Progenitor cell of endocrine pancreas (in vitro differentiated cells): Measurements from ENCODE around the gene HECTD2. TPM values are rescaled to one million over a fixed set of nuclear protein-coding genes. Genes with fewer than 3 reads are reported as not detected.
A peak's percentile ranks its signal among the peaks of the same experiment; 100 is the strongest.
"Not testable (repeated sequence)": the region's sequence is repeated elsewhere in the genome, so short reads cannot be mapped to it uniquely, and the experiment has no call there.

Experiments
- DNase-seq: peaks from one replicate; pipeline ENCODE4 v3.0.0; 2021; ENCODE audit warnings: low spot score; ENCODE audit not compliant: unreplicated experiment
- H3K27ac Mint-ChIP-seq: 2 replicates; pipeline ENCODE4 v1.8.0; 2021; ENCODE audit warnings: mild to moderate bottlenecking, moderate library complexity, mixed read lengths
- H3K27me3 Mint-ChIP-seq: 2 replicates; pipeline ENCODE4 v1.8.0; 2021; ENCODE audit warnings: mixed read lengths
- H3K36me3 Mint-ChIP-seq: 2 replicates; pipeline ENCODE4 v1.8.0; 2022; ENCODE audit warnings: mixed read lengths; ENCODE audit not compliant: insufficient read depth
- H3K4me1 Mint-ChIP-seq: 2 replicates; pipeline ENCODE4 v1.8.0; 2021; ENCODE audit warnings: low read depth, mixed read lengths
- H3K4me3 Mint-ChIP-seq: 2 replicates; pipeline ENCODE4 v1.8.0; 2021; ENCODE audit warnings: low read depth, mild to moderate bottlenecking, moderate library complexity, mixed read lengths
- H3K9me3 Mint-ChIP-seq: 2 replicates; pipeline ENCODE4 v1.8.0; 2021; ENCODE audit warnings: low read depth, mixed read lengths
- CTCF ChIP-seq: fragments of 200-600 bp; sonication (generic); IDR thresholded peaks from one replicate; pipeline ENCODE4 v1.5.0; 2021; ENCODE audit warnings: antibody characterized with exemption, mild to moderate bottlenecking; ENCODE audit not compliant: unreplicated experiment
- total RNA-seq: library from RNA; stranded (reverse); gene quantifications from 2 replicates; pipeline ENCODE4 v1.2.1, GENCODE V29; 2021

The HECTD2 gene
- total RNA-seq, 1 donor from 2014 or later = 33.1 TPM

- peaks cover 34% of the 10 kb centered on the region for H3K27me3 Mint-ChIP-seq
- H3K9me3 Mint-ChIP-seq = no peaks in the 10 kb centered on the region
- no peak overlapping the region for H3K27ac Mint-ChIP-seq
- H3K4me3 Mint-ChIP-seq = no peak overlapping the region
- peaks cover 7% of the 10 kb centered on the region for H3K4me1 Mint-ChIP-seq
- H3K36me3 Mint-ChIP-seq = no peaks in the 10 kb centered on the region
- no peak for DNase-seq
- no peak for TF ChIP-seq CTCF
These were observed 24.6 kb upstream of the HECTD2 start for GRCh38 chr10:91385306-91386085.

- peaks cover 27% of the 10 kb centered on the region for H3K27me3 Mint-ChIP-seq
- no peak for DNase-seq
- H3K4me3 Mint-ChIP-seq = no peak overlapping the region
- H3K9me3 Mint-ChIP-seq = no peaks in the 10 kb centered on the region
- H3K4me1 Mint-ChIP-seq = no peaks in the 10 kb centered on the region
- H3K36me3 Mint-ChIP-seq = no peaks in the 10 kb centered on the region
- TF ChIP-seq CTCF = peak; percentile 78
- H3K27ac Mint-ChIP-seq = no peak overlapping the region
These were observed 20.3 kb upstream of the HECTD2 start for GRCh38 chr10:91389636-91390512.

- not testable (repeated sequence) for H3K27ac Mint-ChIP-seq, H3K36me3 Mint-ChIP-seq, H3K4me1 Mint-ChIP-seq, H3K4me3 Mint-ChIP-seq, DNase-seq, H3K9me3 Mint-ChIP-seq
- H3K27me3 Mint-ChIP-seq = peaks cover 22% of the 10 kb centered on the region
These were observed 19.7 kb upstream of the HECTD2 start for GRCh38 chr10:91390513-91390825.

GRCh38 chr10:91391920-91392319 lies 18.2 kb upstream of the HECTD2 start:
- Mint-ChIP-seq H3K9me3 (peaks cover 5% of the 10 kb centered on the region), H3K4me3 (no peak overlapping the region), H3K27ac (no peak overlapping the region), H3K27me3 (peaks cover 13% of the 10 kb centered on the region), H3K36me3 (no peaks in the 10 kb centered on the region), H3K4me1 (no peaks in the 10 kb centered on the region)
- no peak for DNase-seq
- TF ChIP-seq CTCF = no peak

GRCh38 chr10:91406322-91406721 lies 3.8 kb upstream of the HECTD2 start:
- Mint-ChIP-seq H3K27ac (no peak overlapping the region), H3K4me3 (no peak overlapping the region), H3K36me3 (no peaks in the 10 kb centered on the region), H3K9me3 (no peaks in the 10 kb centered on the region), H3K27me3 (no peaks in the 10 kb centered on the region), H3K4me1 (peaks cover 12% of the 10 kb centered on the region)
- no peak for DNase-seq
- no peak for TF ChIP-seq CTCF
